Measurements from ENCODE around the gene IDH2.

Gene IDH2

GRCh38 chr15:90059208-90059985 lies 42.9 kb downstream of the IDH2 start:
- no peak for TF ChIP-seq CTCF (IDR thresholded peaks at IDR 0.05)

GRCh38 chr15:90058775-90059174 lies 43.5 kb downstream of the IDH2 start:
- TF ChIP-seq CTCF (IDR thresholded peaks at IDR 0.05), result no peak

- TF ChIP-seq CTCF (IDR thresholded peaks at IDR 0.05), result no peak
Measured at GRCh38 chr15:90058308-90058707, 44.0 kb downstream of the IDH2 start.

- TF ChIP-seq CTCF (IDR thresholded peaks at IDR 0.05), result no peak
Measured at GRCh38 chr15:90056529-90056928, 45.7 kb downstream of the IDH2 start.

- TF ChIP-seq CTCF (IDR thresholded peaks at IDR 0.05), result no peak
Measured at GRCh38 chr15:90055182-90055581, 47.1 kb downstream of the IDH2 start.

- no peak for TF ChIP-seq CTCF (IDR thresholded peaks at IDR 0.05)
Measured at GRCh38 chr15:90054618-90055097, 47.6 kb downstream of the IDH2 start.

- no peak for TF ChIP-seq CTCF (IDR thresholded peaks at IDR 0.05)
Measured at GRCh38 chr15:90053685-90054466, 48.4 kb downstream of the IDH2 start.
